Caco-2 (cell line): Measurements from ENCODE around the gene RNASEH1. TPM values are rescaled to one million over a fixed set of nuclear protein-coding genes. Genes with fewer than 3 reads are reported as not detected.

Experiments used
- BruUV-seq: library from RNA; stranded (reverse); fragments of 400-500 nt; replicated peaks from 2 replicates; lab custom pipeline; 2021; lab: Mats Ljungman, UMichigan
- CTCF ChIA-PET: fragments of 300-600 bp; sonication (Branson Sonifier 250); formaldehyde crosslinking; loops from one replicate; lab custom pipeline; 2022; ENCODE audit warnings: antibody characterized with exemption; lab: Charles Lee
- POLR2A ChIA-PET: fragments of 300-600 bp; sonication (Branson Sonifier 250); formaldehyde crosslinking; loops from one replicate; lab custom pipeline; 2022; ENCODE audit warnings: antibody characterized with exemption; lab: Charles Lee
- DNase-seq, 2 experiments: peaks; one replicate each; pipeline versions ENCODE4 v3.0.0 to v3.0.0-alpha.2; 2020 to 2022
- H3K27me3 ChIP-seq: replicated peaks from 2 replicates; pipeline ENCODE4 v1.6.0; 2011; ENCODE audit warnings: low read length; ENCODE audit not compliant: control insufficient read depth, insufficient read depth
- H3K36me3 ChIP-seq: 2 replicates; pipeline ENCODE4 v1.5.1; 2011; ENCODE audit warnings: low read length; ENCODE audit not compliant: control insufficient read depth, insufficient read depth
- H3K4me1 ChIP-seq: fragments of 250-450 bp; sonication (Bioruptor Pico); 2 replicates; pipeline ENCODE4 v1.5.1; 2020; ENCODE audit warnings: mild to moderate bottlenecking
- H3K4me3 ChIP-seq: 2 replicates; pipeline ENCODE4 v1.5.1; 2011; ENCODE audit warnings: low read depth, mild to moderate bottlenecking, control low read depth, low read length
- H3K9me3 ChIP-seq: fragments of 250-450 bp; sonication (Bioruptor Pico); 2 replicates; pipeline ENCODE4 v1.5.1; 2020; ENCODE audit warnings: mild to moderate bottlenecking, moderate library complexity
- H3K27ac Mint-ChIP-seq: one replicate; pipeline ENCODE4 v1.8.0; 2022; ENCODE audit warnings: mixed read lengths; ENCODE audit not compliant: unreplicated experiment
- H3K27me3 Mint-ChIP-seq: one replicate; pipeline ENCODE4 v1.8.0; 2022; ENCODE audit warnings: mixed read lengths; ENCODE audit not compliant: insufficient read depth, unreplicated experiment
- H3K36me3 Mint-ChIP-seq: one replicate; pipeline ENCODE4 v1.8.0; 2022; ENCODE audit warnings: mild to moderate bottlenecking, mixed read lengths; ENCODE audit not compliant: insufficient read depth, unreplicated experiment
- H3K4me1 Mint-ChIP-seq: one replicate; pipeline ENCODE4 v1.8.0; 2022; ENCODE audit warnings: low read depth, mixed read lengths; ENCODE audit not compliant: unreplicated experiment
- H3K4me3 Mint-ChIP-seq: one replicate; pipeline ENCODE4 v1.8.0; 2022; ENCODE audit warnings: mild to moderate bottlenecking, moderate library complexity, mixed read lengths; ENCODE audit not compliant: unreplicated experiment
- H3K9me3 Mint-ChIP-seq: one replicate; pipeline ENCODE4 v1.8.0; 2022; ENCODE audit warnings: mixed read lengths; ENCODE audit not compliant: unreplicated experiment
- intact Hi-C: fragments of 100-400 bp; cut with micrococcal nuclease; formaldehyde crosslinking; loops from one replicate; pipeline ENCODE4 v1.10.0; 2022; ENCODE audit not compliant: unreplicated experiment
- total RNA-seq: library from RNA; stranded (reverse); gene quantifications from 2 replicates; pipeline ENCODE4 v1.2.3, GENCODE V29; 2022
- TF ChIP-seq, protein P1 (sequence below), 2 experiments: fragments of 200-600 bp in 1 of 2; IDR thresholded peaks; 1 replicate in 1 of 2; 2 replicates in 1 of 2; pipeline versions ENCODE4 v1.5.1 to v1.8.0; 2011 to 2022; ENCODE audit warnings: antibody characterized with exemption in 1 of 2, control low read depth in 1 of 2, inconsistent platforms in 1 of 2, low read depth in 1 of 2, low read length in 1 of 2, mild to moderate bottlenecking in 1 of 2, moderate library complexity in 1 of 2; ENCODE audit not compliant: insufficient read depth in 1 of 2, severe bottlenecking in 1 of 2, unreplicated experiment in 1 of 2

RNASEH1 gene
- total RNA-seq, 1 experiment from 2014 or later = 47.1 TPM

DNA sequence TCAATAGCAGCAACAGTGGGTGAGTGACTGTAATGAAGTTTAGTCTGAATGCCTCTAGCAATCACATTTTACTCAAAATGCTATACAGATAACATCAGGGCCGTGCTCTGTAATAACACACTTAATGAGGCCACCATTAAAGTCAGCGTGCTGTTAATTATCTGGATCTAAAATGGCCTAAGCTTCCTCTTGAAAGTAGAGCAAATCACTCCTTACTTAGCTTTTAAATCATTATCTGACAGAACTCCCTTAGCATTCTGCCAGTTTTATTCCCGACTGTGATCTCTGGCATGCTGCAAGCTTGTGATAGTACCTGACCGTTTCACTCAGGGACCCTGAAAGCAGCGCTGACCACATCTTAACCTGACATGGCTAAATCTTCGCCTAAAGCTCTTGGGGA is 25.9 kb upstream of the RNASEH1 start:
- intact Hi-C loops = no loop called here
- Mint-ChIP-seq H3K4me3 (no peak overlapping the region), H3K36me3 (peaks cover 75% of the 10 kb centered on the region), H3K9me3 (no peaks in the 10 kb centered on the region), H3K27me3 (no peaks in the 10 kb centered on the region), H3K4me1 (peaks cover 7% of the 10 kb centered on the region), H3K27ac (no peak overlapping the region)
- ChIA-PET CTCF (no interaction called here), POLR2A (no interaction called here)
- Histone ChIP-seq H3K4me1 (peaks cover 14% of the 10 kb centered on the region), H3K27me3 (no peaks in the 10 kb centered on the region), H3K36me3 (peaks cover 5% of the 10 kb centered on the region), H3K9me3 (no peaks in the 10 kb centered on the region), H3K4me3 (no peak overlapping the region)
- no TSS peak for BruUV-seq
- DNase-seq = no peak
- TF ChIP-seq, protein P1, sequence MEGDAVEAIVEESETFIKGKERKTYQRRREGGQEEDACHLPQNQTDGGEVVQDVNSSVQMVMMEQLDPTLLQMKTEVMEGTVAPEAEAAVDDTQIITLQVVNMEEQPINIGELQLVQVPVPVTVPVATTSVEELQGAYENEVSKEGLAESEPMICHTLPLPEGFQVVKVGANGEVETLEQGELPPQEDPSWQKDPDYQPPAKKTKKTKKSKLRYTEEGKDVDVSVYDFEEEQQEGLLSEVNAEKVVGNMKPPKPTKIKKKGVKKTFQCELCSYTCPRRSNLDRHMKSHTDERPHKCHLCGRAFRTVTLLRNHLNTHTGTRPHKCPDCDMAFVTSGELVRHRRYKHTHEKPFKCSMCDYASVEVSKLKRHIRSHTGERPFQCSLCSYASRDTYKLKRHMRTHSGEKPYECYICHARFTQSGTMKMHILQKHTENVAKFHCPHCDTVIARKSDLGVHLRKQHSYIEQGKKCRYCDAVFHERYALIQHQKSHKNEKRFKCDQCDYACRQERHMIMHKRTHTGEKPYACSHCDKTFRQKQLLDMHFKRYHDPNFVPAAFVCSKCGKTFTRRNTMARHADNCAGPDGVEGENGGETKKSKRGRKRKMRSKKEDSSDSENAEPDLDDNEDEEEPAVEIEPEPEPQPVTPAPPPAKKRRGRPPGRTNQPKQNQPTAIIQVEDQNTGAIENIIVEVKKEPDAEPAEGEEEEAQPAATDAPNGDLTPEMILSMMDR (IDR thresholded peaks at IDR 0.05; ENCODE audit: insufficient read depth in 1 of 2, low read depth in 1 of 2, low read length in 1 of 2, severe bottlenecking in 1 of 2, unreplicated experiment in 1 of 2) = no peak

DNA sequence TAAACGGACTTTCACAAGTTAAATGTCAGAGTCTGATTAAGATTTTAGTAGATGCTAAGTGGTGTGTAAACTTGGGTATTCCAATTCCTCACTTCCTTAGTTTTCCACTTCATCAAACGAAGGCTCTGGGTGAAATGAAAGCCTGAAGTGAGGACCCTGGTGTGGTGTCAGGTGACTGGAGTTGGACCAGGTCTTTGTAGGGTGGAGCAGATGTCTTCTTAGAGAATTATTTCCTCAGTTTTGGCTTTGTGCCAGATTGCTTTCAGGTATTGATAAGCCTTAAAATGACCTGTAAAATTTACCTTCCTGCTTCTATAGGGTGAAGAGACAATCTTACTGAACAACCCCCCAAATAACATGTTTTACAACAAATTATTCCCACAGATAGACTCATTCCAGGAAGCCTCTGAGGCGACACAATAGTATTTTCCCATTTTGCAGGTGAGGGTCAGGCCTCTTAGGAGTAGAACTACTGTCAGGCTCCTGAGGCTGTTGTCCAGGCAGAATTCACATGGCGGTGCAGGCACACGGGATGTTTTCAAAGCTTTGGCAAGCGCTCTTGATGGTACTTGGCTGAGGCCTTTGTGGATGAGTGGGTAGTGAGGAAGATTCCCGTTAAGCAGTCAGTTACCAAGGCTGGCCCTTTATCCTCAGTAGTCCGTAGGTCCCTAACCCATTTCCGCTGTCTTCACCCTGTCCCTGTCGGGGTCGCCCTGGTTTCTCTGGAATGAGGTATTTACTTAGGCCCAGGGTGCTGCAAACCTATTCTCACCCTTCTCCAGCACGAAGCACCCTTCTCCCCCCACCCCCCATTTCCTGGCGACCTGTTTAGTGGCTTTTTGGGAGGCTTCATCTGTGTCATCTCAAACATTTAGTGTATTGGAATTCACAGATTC is 23.5 kb upstream of the RNASEH1 start:
- no peak overlapping the region for H3K4me3 ChIP-seq
- TF ChIP-seq, protein P1 (IDR thresholded peaks at IDR 0.05; ENCODE audit: insufficient read depth in 1 of 2, low read depth in 1 of 2, low read length in 1 of 2, severe bottlenecking in 1 of 2, unreplicated experiment in 1 of 2) = no peak
- CTCF ChIA-PET = interaction anchor here (0.7 kb wide), 1 partner anchor 44 kb away, joined by 3 read pairs; no protein-coding TSS in a partner anchor
- peaks cover 5% of the 10 kb centered on the region for H3K36me3 ChIP-seq
- peaks cover 26% of the 10 kb centered on the region for H3K4me1 ChIP-seq
- peaks cover 26% of the 10 kb centered on the region for H3K4me1 Mint-ChIP-seq
- no peaks in the 10 kb centered on the region for H3K27me3 ChIP-seq
- no peak overlapping the region for H3K4me3 Mint-ChIP-seq
- H3K27ac Mint-ChIP-seq = no peak overlapping the region
- POLR2A ChIA-PET = interaction anchor here (0.7 kb wide), 1 partner anchor 33 kb away, joined by 3 read pairs; no protein-coding TSS in a partner anchor
- H3K36me3 Mint-ChIP-seq = peaks cover 100% of the 10 kb centered on the region
- BruUV-seq = no TSS peak
- H3K9me3 Mint-ChIP-seq = no peaks in the 10 kb centered on the region
- no peaks in the 10 kb centered on the region for H3K27me3 Mint-ChIP-seq
- no peaks in the 10 kb centered on the region for H3K9me3 ChIP-seq
- DNase-seq = no peak
- intact Hi-C loops = no loop called here

DNA sequence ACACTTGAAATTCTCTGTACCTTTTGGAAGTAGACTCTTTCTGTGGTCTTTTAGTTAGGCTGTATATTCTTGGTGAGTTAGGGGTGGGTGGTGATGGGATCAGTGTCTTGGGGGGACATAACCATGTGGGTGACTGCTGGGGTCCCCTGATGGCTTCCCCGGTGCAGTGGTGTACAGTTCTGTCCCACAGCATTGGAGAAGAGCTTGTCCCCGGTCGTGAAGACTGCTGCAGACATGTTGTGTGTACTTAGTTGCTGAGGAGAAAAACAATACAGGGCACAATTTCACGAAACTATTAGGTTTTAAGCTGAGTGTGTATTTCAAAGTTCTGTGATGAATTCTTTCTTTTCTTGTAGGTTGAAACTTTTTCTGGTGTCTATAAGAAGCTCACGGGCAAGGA is 22.3 kb upstream of the RNASEH1 start:
- H3K4me3 Mint-ChIP-seq = no peak overlapping the region
- BruUV-seq = no TSS peak
- peaks cover 100% of the 10 kb centered on the region for H3K36me3 Mint-ChIP-seq
- Histone ChIP-seq H3K4me3 (no peak overlapping the region), H3K9me3 (no peaks in the 10 kb centered on the region), H3K27me3 (no peaks in the 10 kb centered on the region), H3K4me1 (peaks cover 28% of the 10 kb centered on the region), H3K36me3 (peaks cover 5% of the 10 kb centered on the region)
- no peak overlapping the region for H3K27ac Mint-ChIP-seq
- H3K27me3 Mint-ChIP-seq = no peaks in the 10 kb centered on the region
- no peak for DNase-seq
- peaks cover 34% of the 10 kb centered on the region for H3K4me1 Mint-ChIP-seq
- ChIA-PET CTCF (no interaction called here), POLR2A (no interaction called here)
- H3K9me3 Mint-ChIP-seq = no peaks in the 10 kb centered on the region
- intact Hi-C loops = no loop called here
- TF ChIP-seq, protein P1 (IDR thresholded peaks at IDR 0.05; ENCODE audit: insufficient read depth in 1 of 2, low read depth in 1 of 2, low read length in 1 of 2, severe bottlenecking in 1 of 2, unreplicated experiment in 1 of 2) = no peak
